ENCODE data around the gene LHFPL3. TPM values are rescaled to one million over a fixed set of nuclear protein-coding genes. Genes with fewer than 3 reads are reported as not detected.

The LHFPL3 gene
- total RNA-seq, 2 donors from 2014 or later: not detected

DNA sequence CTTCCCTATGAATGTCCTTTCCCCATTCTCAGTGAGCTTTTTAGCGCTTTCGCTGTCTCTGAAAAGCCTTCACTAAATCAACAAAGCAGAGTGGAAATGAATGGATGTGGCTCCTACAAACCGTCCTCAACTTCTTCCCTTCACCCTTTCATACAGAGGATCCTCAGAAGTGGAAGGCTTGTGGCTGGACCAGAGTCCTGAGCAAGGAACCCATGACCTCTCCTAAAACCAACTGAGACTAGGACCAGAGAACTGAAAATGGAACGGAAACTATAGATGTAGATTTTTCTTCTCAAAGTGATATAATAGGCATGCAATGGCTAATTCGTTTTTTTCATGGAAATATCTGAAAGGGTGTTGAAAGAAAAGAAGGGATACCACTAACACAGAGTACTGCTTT, 122.5 kb downstream of the LHFPL3 start:
- no peaks in the 10 kb centered on the region for H3K4me1 ChIP-seq
- TF ChIP-seq, protein P1, sequence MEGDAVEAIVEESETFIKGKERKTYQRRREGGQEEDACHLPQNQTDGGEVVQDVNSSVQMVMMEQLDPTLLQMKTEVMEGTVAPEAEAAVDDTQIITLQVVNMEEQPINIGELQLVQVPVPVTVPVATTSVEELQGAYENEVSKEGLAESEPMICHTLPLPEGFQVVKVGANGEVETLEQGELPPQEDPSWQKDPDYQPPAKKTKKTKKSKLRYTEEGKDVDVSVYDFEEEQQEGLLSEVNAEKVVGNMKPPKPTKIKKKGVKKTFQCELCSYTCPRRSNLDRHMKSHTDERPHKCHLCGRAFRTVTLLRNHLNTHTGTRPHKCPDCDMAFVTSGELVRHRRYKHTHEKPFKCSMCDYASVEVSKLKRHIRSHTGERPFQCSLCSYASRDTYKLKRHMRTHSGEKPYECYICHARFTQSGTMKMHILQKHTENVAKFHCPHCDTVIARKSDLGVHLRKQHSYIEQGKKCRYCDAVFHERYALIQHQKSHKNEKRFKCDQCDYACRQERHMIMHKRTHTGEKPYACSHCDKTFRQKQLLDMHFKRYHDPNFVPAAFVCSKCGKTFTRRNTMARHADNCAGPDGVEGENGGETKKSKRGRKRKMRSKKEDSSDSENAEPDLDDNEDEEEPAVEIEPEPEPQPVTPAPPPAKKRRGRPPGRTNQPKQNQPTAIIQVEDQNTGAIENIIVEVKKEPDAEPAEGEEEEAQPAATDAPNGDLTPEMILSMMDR (IDR thresholded peaks at IDR 0.05): no peak
- DNase-seq (ENCODE audit: low spot score): no peak
- no peaks in the 10 kb centered on the region for H3K36me3 ChIP-seq
- H3K27me3 ChIP-seq: no peaks in the 10 kb centered on the region
- H3K9me3 ChIP-seq: no peaks in the 10 kb centered on the region
- H3K27ac ChIP-seq: no peak overlapping the region
- no peak overlapping the region for H3K4me3 ChIP-seq

DNA sequence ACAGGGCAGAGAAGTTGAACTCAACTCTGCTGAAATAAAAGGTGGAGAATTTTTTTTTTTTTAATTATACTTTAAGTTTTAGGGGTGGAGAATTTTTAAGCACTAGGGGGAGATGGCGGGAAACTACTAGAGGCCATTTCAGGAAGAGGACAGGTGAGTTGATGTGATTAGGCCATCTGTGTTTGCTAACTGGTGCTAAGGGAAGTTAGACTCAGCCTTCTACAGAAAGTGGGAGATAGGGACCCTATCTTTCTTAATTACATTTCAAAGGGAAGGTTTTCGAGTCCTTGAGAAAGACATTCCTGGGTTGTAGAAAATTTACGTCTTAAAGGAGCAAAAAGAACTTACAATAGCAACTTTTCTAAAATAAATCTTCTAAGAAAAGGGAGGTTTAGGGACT, 124.8 kb downstream of the LHFPL3 start:
- TF ChIP-seq, protein P1 (IDR thresholded peaks at IDR 0.05): no peak
- DNase-seq (ENCODE audit: low spot score): no peak
- Histone ChIP-seq H3K4me1 (no peaks in the 10 kb centered on the region), H3K36me3 (no peaks in the 10 kb centered on the region), H3K9me3 (no peaks in the 10 kb centered on the region), H3K4me3 (no peak overlapping the region), H3K27me3 (no peaks in the 10 kb centered on the region), H3K27ac (no peak overlapping the region)

DNA sequence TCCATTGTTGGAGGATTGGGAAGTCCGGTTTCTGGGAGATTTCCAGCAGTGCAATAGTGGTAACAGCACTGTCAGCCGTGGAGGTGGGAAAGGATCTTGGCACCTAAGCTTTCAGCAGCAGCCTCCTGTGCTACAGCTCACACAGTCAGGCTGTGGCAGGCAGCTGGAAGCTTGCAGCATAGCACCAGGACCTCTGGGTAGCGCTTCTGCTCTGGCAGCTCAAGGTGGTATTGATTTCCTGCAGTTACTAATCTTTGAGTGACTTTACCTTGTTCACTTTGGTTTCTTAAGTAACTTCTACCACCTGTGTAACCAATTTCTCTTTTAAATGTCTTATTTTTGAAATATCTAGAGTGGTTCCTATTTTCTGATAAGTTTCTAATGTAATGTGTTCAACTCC, 130.5 kb downstream of the LHFPL3 start:
- H3K4me3 ChIP-seq: no peak overlapping the region
- H3K36me3 ChIP-seq: no peaks in the 10 kb centered on the region
- TF ChIP-seq, protein P1 (IDR thresholded peaks at IDR 0.05): no peak
- H3K9me3 ChIP-seq: peaks cover 0 to 2% of the 10 kb centered on the region in 2 donors
- H3K27ac ChIP-seq: no peak overlapping the region
- no peak for DNase-seq (ENCODE audit: low spot score)
- no peaks in the 10 kb centered on the region for H3K4me1 ChIP-seq
- no peaks in the 10 kb centered on the region for H3K27me3 ChIP-seq

DNA sequence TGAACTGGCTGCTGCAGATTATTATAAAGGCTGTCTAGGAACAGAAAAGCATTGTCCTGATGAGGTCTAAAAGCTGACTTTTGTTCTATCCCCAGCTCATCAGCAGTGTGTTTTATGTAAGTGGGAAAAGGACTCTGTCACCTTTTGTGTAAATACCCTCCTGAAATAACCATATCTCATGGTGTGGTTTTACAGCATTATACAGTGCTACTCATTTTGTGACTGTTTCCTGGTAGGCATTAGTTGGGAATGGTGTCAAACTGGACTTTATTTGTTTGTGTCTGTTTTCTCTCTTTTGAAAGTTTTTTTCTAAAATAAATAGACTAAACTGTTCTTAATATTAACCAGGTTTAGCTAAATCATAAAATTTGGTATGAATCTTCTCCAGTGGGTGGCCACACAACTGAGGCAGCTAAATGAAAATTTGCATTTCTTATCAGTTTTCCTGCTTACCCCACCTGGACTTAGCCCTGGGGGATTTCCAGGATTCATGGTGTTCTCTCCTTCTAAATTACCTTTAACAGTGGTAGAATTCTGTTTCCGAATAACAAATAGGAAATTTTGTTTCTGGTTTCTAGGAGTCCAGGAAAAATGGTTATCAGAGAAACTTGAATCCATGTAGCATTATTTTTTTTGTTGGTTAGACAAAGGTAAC, 140.9 kb downstream of the LHFPL3 start:
- H3K27me3 ChIP-seq: no peaks in the 10 kb centered on the region
- H3K27ac ChIP-seq: no peak overlapping the region
- H3K4me3 ChIP-seq: no peak overlapping the region
- no peaks in the 10 kb centered on the region for H3K9me3 ChIP-seq
- H3K4me1 ChIP-seq: no peaks in the 10 kb centered on the region
- no peak for DNase-seq (ENCODE audit: low spot score)
- H3K36me3 ChIP-seq: no peaks in the 10 kb centered on the region
- TF ChIP-seq, protein P1 (IDR thresholded peaks at IDR 0.05): no peak

DNA sequence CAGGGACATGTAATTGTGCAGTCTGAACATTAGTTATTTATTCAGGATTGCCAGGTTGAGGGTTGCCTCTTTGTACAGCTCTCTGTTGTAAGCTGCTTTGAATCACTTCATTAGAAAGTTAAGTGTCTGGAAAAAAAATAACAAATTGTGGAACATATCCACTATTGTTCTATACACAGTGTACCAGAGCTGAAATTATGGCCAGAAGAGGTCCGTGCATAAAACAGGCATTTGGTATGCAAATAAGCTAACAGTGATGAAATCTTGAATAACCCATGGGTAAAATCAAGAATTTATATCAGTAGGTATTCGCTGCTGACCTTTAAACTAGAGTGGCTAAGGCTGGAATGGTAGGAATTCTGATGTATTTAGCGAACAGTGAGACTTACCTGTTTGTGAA, 152.1 kb downstream of the LHFPL3 start:
- Histone ChIP-seq H3K27me3 (no peaks in the 10 kb centered on the region), H3K27ac (no peak overlapping the region), H3K9me3 (no peaks in the 10 kb centered on the region), H3K4me1 (no peaks in the 10 kb centered on the region), H3K4me3 (no peak overlapping the region), H3K36me3 (no peaks in the 10 kb centered on the region)
- DNase-seq (ENCODE audit: low spot score): no peak
- TF ChIP-seq, protein P1 (IDR thresholded peaks at IDR 0.05): no peak
